ENCODE data around the gene TBX5.

TBX5 gene

DNA sequence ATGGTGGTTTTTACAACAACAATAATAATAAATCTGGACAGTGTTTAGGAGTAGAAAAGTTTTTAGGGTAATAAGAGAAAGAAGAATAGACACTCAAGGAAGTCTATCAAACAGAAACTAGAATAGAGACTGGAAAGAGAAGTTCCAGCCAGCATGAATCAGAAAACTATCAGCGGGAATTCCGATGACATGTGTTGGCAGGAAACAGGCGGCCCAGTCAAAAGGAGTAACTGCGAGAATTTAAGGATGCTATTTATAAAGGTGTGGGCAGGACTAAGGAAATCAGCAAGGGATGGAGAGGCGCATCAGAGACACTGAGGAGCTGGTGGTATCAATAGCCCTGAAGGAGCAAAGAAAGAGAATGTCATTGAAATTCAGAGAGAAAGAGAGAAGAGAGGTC is 89.9 kb downstream of the TBX5 start:
- DNase-seq: no peak

DNA sequence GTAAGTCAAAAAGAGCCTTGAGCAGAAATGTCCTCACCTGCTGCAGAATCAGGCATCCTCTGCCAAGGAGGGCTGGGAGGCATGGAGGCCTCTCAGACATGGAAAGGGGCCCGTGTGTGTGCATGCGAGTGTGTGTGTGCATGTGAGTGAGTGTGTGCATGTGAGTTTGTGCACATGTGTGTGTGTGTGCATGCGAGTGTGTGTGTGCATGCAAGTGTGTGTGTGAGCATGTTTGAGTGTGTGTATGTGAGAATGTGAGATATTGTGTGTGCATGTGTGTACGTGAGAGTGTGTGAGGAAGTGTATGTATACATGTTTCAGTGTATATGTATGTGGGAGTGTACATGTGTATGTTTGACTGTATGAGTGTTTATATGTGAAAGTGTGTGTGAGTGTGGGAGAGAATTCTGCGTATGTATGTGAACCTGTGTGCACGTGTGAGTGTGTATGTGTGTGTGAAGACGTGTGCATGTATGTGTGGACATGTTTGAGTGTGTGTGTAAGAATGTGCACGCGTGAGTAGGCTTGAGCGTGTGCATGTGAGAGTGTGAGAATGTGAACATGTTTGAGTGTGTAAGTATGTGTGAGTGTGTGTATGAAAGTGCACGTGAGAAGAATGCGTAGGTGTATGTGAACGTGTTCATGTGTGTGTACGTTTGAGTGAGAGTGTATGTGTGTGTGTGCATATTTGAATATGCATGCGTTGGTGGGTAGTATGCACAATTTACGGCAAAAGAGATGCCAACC is 90.8 kb downstream of the TBX5 start:
- no peak for DNase-seq

DNA sequence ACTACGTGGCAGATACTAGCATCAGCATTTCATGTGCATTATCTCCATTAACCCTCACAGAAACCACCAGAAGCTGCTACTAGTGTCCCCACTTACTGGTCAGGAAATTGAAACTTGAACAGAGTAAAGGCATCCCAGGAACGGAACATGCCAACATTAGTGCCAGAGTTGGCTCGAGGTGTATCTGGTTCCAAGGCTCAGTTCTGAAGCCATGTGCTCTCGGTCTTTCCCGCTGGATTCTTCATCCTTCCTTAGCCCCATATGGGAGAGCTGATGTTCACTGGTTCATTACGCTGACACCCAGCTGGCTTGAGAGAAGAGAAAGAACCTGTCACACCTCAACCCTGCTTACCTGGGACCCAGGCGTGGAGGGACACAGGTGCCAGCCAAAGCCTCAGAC is 91.5 kb downstream of the TBX5 start:
- DNase-seq: no peak

DNA sequence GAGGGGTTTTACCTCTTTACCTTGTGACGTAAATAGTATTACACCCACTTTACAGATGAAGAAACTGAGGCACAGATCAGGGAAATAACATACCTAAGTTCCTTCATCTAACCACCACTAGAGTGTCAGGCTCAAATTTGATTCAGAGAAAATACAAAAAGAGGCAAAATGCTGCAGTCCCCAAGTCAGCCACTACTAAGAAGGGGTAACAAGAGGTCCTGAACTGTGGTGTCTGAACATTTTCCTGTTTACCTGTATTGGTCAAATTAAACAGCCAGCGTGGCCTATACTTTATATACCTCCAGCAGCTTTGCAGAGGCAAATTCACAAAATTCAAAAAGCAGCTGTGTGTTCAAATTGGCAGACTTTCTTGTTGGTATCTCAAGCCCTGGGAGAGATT is 92.0 kb downstream of the TBX5 start:
- no peak for DNase-seq

DNA sequence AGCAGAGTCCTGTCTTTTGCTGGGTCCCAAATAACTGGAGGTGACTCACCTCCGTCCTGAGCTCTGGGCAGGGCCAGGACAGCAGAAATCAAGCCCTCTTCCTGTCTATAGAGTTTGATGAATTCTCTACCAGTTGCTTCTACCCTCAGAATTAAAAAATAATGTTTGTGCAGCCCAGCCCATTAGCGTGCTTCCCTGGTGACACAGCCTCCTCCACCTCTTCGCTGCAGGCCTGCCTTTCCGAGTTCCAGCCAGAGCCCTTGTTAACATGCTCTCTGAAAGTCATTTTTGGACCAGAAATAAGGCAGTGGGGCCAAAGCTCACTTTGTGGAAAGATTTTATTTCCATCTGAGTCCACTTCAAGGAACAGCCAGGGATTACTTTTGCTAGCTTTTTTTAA is 94.0 kb downstream of the TBX5 start:
- DNase-seq: no peak

DNA sequence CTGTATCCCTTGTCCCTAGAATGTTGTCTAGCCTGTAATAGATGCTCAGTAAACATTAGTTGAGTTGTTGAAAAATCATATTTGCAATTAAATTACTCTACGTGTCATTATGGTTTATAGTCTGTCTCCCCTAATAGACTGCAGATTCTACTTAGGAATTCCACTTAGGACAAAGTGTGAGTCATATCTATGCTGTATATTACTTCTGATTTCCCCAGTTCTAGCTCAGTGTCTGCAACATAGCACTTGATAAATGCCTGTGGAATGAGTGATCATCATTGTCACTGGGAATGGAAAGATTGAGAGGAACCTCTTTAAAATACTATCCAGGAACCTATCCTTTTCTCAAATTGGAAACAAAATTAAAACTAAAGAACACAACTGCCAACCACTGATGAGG is 99.3 kb downstream of the TBX5 start:
- no peak for DNase-seq

DNA sequence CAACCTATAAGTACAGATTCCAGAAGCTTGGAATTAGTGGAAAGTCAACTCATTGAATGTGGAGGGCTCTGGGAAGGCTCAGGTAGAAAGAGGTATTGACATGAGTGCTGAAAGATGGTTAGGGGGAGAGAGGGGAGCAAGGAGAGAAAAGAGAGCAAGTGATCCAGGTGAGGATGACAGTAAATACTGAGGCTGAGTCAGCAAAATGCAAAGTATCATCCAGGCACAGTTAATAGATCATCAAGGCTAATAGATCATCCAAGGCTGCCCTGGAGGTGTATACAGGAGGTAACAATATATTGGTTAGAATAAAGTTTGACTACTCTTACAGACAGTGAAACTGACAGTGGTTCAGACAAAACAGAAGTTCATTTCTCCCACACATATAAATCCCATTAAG is 100.5 kb downstream of the TBX5 start:
- DNase-seq: no peak
